Omental fat pad (tissue), 4 donors: ENCODE measurements around the gene TMEM119. TPM values are rescaled to one million over a fixed set of nuclear protein-coding genes. Genes with fewer than 3 reads are reported as not detected.

Source experiments
- ATAC-seq: fragments of 150-250 bp; one replicate; pipeline ENCODE4 v1.9.1; 2016; ENCODE audit warnings: mild to moderate bottlenecking, moderate library complexity; ENCODE audit not compliant: low FRiP score
- DNase-seq: peaks from one replicate; pipeline ENCODE4 v3.0.0-alpha.2; 2019; ENCODE audit warnings: low spot score
- total RNA-seq, 4 donors: library from RNA; depleted of rRNA; stranded (reverse); fragments of >200 nt; gene quantifications; one replicate each; pipeline ENCODE4 v1.1.0, GENCODE V29; 2016
- TF ChIP-seq, protein P1 (sequence below), 3 donors: fragments of 450-650 bp; IDR thresholded peaks; one replicate each; pipeline ENCODE4 v1.5.1; 2016 to 2017; ENCODE audit warnings: antibody characterized with exemption in 3 of 3, mild to moderate bottlenecking in 3 of 3, moderate library complexity in 2 of 3

The TMEM119 gene
- total RNA-seq, 4 donors from 2014 or later = 3.1 to 28.8 (median 8.8) TPM

DNA sequence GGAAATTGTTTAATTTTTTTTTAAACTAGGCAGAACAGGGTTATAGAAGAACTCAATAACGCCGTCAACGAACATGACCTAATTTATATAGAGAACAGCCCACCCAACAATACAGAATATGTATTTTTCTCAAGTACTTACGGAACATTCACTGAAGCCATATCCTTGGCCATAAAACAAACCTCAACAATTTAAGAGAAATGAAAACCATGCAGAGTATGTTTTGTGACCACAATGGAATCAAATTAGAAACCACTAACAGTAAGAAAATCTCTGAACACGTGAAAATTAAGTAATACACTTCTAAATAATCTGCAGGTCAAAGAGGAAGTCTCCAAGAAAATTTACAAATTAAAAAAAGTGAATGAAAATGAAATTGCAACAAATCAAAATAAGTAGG, 46.3 kb downstream of the TMEM119 start:
- ATAC-seq = no peak
- DNase-seq = no peak
- TF ChIP-seq, protein P1, sequence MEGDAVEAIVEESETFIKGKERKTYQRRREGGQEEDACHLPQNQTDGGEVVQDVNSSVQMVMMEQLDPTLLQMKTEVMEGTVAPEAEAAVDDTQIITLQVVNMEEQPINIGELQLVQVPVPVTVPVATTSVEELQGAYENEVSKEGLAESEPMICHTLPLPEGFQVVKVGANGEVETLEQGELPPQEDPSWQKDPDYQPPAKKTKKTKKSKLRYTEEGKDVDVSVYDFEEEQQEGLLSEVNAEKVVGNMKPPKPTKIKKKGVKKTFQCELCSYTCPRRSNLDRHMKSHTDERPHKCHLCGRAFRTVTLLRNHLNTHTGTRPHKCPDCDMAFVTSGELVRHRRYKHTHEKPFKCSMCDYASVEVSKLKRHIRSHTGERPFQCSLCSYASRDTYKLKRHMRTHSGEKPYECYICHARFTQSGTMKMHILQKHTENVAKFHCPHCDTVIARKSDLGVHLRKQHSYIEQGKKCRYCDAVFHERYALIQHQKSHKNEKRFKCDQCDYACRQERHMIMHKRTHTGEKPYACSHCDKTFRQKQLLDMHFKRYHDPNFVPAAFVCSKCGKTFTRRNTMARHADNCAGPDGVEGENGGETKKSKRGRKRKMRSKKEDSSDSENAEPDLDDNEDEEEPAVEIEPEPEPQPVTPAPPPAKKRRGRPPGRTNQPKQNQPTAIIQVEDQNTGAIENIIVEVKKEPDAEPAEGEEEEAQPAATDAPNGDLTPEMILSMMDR (IDR thresholded peaks at IDR 0.05) = no peak

DNA sequence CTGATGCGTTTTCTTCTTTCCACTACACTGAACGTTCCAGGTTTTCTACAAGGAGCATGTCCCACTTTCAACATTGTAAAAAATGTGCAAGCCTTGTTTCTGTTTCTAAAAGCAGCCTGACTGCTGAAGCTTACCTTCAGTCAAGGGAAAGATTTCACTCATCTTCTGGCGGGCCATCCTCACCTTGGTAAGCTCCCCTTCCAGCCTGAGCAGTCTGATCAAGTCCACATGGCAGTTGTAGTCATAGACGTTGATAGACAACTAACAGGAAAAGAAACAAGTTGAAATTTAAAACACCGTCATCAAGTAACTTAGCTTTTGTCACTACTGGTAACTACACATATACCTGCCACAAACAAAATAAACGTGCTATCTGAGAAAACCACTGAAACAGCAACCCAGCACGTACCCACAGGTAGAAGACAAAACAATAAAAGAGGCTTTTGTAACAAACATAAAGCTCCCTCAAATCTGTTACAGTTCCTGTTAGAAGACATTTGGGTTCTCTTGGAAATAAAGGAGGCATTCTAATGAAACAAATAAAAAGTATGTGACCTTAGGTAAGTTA, 48.8 kb downstream of the TMEM119 start:
- DNase-seq (no peak), ATAC-seq (no peak)
- TF ChIP-seq, protein P1 (IDR thresholded peaks at IDR 0.05) = no peak

DNA sequence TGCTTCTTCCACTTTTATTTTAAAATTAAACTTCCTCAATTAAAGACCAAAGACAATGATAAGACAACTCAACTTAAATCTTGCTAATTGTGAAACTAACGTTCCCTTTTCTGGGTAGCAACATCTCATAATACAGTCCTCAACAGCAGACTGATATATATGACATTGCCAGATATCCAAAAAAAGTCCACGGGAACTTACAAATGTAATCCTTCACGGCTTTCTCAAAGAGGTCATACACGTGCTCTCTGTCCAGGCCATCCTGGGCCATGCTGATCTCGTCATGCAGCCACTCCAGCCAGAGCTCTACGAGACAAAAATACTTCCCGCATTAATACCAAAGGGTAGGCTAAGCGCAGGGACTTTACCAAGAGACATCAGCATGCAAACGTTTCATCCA, 50.2 kb downstream of the TMEM119 start:
- ATAC-seq = no peak
- TF ChIP-seq, protein P1 (IDR thresholded peaks at IDR 0.05) = no peak
- DNase-seq = no peak

DNA sequence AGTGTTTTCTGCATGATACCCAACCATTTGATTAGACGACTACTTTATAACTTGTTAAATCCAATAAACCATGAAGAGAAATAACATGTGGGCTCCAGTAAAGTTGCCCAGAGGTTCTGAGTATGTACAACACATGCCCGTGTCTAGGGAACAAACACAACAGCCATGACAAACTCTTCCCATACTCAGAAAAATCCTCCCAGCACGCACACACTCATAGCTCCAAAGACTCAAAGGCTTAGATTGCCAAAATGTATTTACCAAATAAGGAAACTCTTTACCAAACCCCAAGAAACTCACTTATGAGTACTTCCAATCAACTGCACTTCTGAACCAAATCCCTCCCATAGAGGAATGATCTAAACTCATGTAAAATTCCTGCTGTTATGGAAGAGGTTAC, 54.2 kb downstream of the TMEM119 start:
- DNase-seq (no peak), ATAC-seq (no peak)
- TF ChIP-seq, protein P1 (IDR thresholded peaks at IDR 0.05) = no peak

DNA sequence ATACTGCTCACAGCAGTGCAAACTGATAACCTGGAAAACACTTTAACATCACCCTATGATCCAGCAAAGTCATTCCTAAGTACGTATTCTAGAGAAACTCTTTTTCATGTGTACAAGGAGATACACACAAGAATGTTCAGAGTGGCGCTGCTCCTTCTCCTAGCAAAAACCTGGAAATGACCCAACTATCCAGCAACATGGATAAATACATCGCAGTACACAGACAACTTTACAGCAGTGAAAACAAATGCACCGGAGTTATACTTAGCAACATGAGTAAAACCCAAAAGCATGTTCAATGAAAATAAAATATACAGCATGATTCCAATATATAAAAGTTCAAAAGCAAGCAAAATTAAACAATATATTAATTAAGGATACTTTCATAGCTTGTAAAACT, 55.6 kb downstream of the TMEM119 start:
- TF ChIP-seq, protein P1 (IDR thresholded peaks at IDR 0.05) = no peak
- ATAC-seq (no peak), DNase-seq (no peak)

Other genes with a start within 250 kb of the TMEM119 start
- gene FICD, start 82.8 kb downstream of the TMEM119 start, total RNA-seq = 10 to 100 TPM in 1 of 4 donors, 1 to 10 TPM in 3; 6.6 to 10.6 (median 9.5) TPM
- gene SART3, start 36.9 kb downstream of the TMEM119 start, total RNA-seq = 10 to 100 TPM; 37.7 to 87.8 (median 60.4) TPM
- 100 to 1,000 TPM; 148 to 260 (median 187) TPM for gene ISCU, start 35.5 kb downstream of the TMEM119 start, total RNA-seq
- 10 to 100 TPM; 12.4 to 45.6 (median 18.3) TPM for gene SELPLG, start 35.8 kb upstream of the TMEM119 start, total RNA-seq
- 100 to 1,000 TPM; 100 to 273 (median 154) TPM for gene CORO1C, start 133.4 kb upstream of the TMEM119 start, total RNA-seq